Activated CD4-positive, alpha-beta T cell treated with anti-CD3 and anti-CD28 coated beads for 4 hours (primary cell): ENCODE data around the gene ZNF200.
"Not testable (repeated sequence)": the region's sequence is repeated elsewhere in the genome, so short reads cannot be mapped to it uniquely, and the experiment has no call there.

Source experiments
- DNase-seq, 2 donors: peaks; one replicate each; pipeline ENCODE4 v3.0.0-alpha.2; 2020

ZNF200 gene

GRCh38 chr16:3197694-3198333 is 37.1 kb downstream of the ZNF200 start:
- not testable (repeated sequence) for DNase-seq

DNA sequence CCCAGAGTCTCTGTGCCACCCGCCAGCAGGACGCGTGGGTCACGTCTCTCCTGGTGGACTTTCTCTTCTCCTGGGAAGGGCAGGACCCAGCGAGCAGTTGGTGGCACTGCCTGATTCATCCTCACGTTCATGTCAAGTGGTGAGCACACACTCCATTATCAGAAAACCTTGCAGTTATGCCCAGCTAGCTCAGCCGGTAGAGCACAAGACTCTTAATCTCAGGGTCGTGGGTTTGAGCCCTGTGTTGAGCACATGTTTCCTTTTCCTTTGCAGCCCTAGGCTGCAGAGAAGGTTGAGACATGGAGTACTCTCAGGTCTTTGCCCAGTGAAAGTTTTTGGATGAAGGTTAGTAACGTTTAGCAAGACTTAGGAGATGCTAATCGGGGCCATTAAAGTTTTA is 39.0 kb downstream of the ZNF200 start:
- DNase-seq: no peak

- DNase-seq: no peak
Observed at GRCh38 chr16:3194792-3195191, 40.2 kb downstream of the ZNF200 start.

DNA sequence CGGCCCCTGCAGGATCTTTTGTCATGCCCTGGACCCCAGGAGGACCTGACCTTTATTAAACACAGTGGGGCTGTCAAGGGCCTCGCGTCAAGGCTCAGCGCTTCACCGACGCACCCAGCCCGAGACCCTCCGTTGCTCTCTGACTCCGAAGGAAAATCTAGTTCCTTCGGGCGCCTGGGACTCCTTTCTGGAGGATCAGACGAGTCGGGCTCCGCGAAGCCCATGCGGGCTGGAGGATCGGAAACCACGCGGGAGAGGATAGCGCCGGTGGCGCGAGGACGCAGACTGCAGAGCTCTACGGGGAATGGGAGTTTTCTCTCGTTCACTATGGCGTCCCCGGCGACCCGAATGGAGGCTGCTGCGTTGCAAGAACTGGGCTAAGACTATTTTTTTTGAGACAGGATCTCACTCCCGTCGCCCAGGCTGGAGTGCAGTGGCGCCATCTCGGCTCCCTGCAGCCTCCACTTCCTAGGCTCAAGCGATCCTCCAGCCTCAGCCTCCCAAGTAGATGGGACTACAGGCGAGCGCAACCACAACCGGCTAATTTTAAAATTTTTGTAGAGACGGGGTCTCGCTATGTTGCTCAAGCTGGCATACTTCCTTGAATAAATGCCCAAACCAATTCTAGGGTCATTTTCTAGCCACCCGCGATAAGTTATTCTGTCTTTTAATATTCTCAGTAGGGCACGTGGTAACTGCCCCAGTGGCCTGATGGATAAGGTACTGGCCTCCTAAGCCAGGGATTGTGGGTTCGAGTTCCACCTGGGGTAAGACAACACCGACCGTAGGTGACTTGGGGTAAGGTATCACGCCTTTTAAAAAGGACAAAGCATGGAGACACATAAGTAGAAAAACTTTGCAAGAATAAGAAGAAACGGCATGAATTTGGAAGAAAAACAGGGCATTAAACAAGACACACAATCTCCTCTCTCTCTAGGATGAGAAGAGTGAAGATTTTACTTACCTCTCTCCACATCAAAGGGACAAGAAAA is 41.4 kb downstream of the ZNF200 start:
- no peak for DNase-seq

- no peak for DNase-seq
Observed at GRCh38 chr16:3192476-3193019, 42.4 kb downstream of the ZNF200 start.

DNA sequence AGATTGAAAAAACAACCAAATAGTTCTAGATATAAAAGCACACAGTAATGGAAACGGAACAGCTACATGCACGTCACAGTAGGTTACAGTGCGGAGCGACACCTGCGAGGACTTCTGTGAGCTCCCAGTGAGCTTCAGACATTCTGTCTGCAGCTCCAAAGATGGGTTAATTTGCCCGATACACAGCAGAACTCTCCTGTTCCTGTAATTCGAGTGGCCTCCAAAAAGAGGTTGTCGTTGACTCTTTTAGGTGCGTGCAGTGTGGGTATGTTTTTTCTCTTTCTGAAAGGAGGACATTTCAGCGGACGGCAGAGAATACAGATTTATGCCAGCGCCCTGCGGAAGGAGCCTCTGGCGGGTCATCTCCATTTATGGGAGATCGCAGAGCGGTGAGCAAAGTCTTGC is 44.0 kb downstream of the ZNF200 start:
- no peak for DNase-seq

DNA sequence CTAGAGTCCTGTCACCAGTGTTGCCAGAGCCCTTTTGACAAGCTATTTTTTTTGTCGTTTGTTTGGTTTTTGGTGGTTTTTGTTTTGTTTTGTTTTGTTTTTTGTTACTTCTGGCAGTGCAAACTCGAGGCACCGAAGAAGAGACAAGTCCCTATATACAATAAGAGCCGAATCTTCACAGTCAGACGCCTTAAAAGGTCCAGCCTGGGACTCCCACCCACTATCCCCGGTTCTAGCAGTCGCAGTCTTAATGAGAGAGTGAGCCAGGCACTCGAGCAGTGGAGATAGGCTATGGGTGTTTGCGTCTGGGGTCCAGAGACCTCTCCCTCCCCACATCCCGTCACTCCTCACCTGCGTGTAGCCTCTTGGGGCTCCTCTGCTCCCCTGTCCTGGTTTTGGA is 45.1 kb downstream of the ZNF200 start:
- DNase-seq: no peak

DNA sequence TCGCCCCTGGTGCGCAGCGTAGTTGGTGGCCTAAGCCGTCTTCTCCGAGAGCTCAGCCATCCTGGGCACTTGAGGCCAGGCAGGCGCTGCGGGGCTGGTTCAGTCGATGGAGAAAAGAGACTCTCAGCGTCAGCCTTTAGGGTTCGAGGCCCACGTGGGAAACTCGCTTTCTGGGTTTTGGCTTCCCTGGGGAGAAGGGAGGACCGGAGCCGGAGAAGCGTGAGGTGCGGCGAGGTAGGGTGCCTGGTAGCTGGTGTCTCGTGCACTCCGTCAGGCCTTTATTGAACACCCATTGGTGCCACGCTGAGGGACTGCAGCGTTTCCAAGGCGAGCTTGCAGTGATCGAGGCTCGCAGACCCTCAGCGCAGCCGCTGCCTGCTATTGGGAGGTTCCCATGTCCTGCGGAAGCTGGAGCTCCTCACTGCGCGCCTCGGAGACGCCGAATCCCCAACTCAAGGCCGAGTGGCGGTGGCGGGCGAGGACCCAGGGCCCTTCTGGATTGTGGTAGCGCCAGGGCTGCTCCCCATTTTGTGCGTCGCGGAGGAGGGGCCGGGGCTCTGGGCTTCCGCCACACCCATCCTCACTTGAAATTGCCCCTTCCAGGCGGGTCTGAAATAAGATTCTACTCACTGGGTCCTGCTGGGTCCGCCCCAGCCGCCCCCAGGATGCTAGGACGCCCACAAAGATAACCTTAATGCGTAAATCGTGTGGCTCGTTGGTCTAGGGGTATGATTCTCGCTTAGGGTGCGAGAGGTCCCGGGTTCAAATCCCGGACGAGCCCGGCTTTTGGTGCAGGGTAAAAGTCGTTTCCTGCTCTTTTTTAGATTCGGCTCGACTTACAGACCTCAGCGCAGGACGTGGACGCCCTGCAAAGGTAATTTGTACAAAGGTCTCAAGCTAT is 45.8 kb downstream of the ZNF200 start:
- peak in 1 of 2 donors; percentile 13 for DNase-seq

DNA sequence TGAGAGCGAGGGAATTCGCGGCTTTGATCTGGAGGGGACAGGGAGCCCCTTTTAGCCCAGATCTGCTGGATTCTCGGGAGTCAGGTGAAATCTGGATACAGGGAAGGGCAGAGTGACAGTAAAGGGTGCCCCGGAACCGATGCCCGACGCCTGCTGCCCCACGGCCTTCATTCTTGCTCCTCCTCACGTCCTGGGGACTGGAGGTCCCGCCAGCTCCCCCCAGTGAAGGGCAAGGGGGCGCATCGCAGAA is 46.4 kb downstream of the ZNF200 start:
- no peak for DNase-seq

DNA sequence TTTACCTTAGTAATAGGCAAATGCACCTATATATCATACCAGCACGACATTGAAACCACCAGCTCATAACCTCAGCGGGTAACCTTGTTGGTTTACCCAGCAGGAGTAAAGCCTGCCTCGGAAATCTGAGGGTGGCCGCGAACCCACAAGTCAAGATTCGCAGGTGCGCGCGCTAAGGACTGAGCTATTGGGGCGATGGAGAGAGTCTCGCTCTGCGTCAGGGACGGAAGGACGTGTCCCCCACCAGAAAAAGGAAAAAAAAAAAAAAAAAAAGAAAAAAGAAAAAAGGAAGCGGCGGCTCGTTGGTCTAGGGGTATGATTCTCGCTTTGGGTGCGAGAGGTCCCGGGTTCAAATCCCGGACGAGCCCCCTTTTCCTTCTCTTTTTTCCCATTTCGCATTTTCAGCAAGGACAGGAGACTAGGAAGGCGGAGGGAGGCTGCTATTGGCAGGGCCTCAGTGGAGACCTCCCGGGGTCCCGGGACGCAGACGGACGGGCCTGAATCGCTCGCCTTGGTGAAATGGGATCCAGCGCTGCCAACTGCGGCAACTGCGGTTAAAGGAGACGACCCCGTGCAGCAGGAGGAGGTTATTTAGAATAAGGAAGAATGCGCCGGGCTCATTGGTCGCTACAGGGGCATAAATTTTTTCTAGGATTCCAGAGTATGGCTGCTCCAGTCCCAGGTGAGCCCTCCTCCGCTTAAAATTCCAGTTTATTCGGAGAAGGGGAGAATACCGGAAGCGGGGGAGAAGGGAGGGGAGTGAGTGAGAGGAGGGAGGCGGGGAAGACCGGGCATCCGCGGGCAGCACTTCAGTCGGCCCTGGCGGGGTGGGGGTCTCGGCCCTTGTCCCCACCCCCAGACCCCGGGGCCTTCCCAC is 46.9 kb downstream of the ZNF200 start, which contains the start of gene OR1F1:
Gene OR1F1, plus strand, starts transcription at position 407 of the 877 bp plus-strand sequence.
- DNase-seq: peak in 1 of 2 donors; percentile 35

GRCh38 chr16:3186946-3187690 is 47.8 kb downstream of the ZNF200 start:
- DNase-seq: no peak

- DNase-seq: no peak
Observed at GRCh38 chr16:3183445-3184139, 51.4 kb downstream of the ZNF200 start.

GRCh38 chr16:3182608-3183444 is 52.1 kb downstream of the ZNF200 start:
- peak in 1 of 2 donors; percentile 17 for DNase-seq

DNA sequence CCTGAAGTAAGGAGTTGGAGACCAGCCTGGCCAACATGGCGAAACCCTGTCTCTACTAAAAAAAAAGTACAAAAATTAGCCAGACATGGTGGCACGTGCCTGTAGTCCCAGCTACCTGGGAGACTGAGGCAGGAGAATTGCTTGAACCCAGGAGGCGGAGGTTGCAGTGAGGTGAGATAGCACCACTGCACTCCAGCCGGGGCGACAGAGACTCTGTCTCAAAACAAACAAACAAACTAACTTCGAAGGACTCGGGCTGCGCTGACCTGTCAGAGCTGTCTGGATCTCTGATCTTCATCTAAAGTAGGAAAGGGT is 52.7 kb downstream of the ZNF200 start:
- not testable (repeated sequence) for DNase-seq

GRCh38 chr16:3180445-3180878 is 54.5 kb downstream of the ZNF200 start:
- no peak for DNase-seq

DNA sequence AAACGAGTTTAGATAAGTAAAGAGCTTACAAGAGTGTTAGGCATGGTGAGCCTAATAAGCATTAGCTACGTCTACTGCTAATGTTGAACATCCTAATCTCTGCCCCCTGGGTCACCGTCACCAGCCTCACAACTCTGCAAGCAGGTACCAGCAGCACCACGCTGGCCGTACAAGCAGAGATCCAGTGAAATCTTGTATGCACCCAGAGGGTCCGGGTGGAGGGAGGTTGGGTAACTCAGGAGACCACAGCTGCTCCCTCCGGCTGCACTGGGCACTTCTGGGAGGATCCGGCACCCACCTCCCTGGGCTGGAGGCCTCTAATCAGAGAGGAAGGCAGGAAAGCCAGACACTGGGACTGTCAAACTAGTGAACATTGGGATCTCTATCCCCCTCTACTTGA is 55.3 kb downstream of the ZNF200 start:
- no peak for DNase-seq

GRCh38 chr16:3175157-3176093 is 59.5 kb downstream of the ZNF200 start:
- no peak for DNase-seq

GRCh38 chr16:3174618-3175148 is 60.3 kb downstream of the ZNF200 start:
- no peak for DNase-seq
